ENCODE measurements around the gene SMIM14. TPM values are rescaled to one million over a fixed set of nuclear protein-coding genes. Genes with fewer than 3 reads are reported as not detected.
"Not testable (repeated sequence)": the region's sequence is repeated elsewhere in the genome, so short reads cannot be mapped to it uniquely, and the experiment has no call there.

Gene SMIM14
- 28.8 TPM for polyA plus RNA-seq (2013, experiment 1 of 4)
- 31.8 TPM for polyA plus RNA-seq (2013, experiment 2 of 4)
- polyA plus RNA-seq (2013, experiment 3 of 4) = 32.0 TPM
- 34.7 TPM for polyA plus RNA-seq (2013, experiment 4 of 4)

DNA sequence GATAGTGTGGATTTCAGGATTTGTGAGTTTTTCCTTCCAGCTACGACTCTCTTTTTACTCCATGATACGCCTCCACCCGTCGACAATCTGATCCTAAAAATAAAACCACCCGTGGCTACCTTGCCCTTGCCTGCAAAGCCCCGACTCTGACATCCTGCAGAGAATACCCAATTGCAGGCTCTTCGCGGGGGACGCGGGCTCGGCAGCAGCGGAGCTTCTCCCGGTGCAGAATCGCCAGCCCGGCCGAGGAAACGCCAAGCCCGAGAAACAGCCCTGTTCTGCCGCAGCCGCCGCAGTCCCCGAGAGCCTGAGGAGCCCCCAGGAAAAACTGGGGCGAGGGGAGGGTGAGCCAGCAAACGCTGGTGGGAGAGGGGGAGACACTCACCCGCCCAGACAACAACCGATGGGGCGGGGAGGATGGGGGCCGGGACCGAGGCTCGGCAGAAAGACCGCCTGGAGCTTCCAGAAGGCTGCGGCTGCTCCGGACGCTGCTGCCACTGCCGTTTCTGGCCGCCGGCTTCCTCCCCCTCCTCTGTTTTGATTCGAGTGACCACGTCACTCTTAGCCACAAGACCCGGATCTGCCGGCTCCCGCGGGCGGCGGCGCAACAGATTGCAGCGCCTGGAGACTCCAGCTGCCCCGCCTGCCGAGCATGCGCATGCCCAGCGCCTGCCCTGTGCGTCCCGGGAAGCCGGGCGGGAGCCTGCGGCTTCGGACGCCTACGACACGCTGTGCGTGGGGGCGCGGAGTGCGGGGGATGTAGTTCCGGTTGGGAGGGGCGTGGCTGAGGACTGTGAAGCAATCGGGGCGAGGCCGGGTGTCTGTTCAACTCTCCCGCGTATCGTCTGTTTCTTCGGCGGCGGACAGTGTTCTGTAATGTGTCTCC lies at the start of gene SMIM14:
TSS of gene SMIM14 (minus strand) at position 512 of the 886 bp plus-strand sequence. CDS start 33,720 bp downstream, outside the sequence.
- no peaks in the 10 kb centered on the region for H3K27me3 ChIP-seq (ENCODE audit: control insufficient read depth, insufficient read depth, low read length, poor library complexity, severe bottlenecking)
- 0% methylated on average over 75 of the region's 75 CpGs for WGBS, 2 experiments
- peak within 1 kb of the TSS; percentile 90 for H3K4me3 ChIP-seq (ENCODE audit: insufficient read depth, low read depth, low read length)
- no peaks in the 10 kb centered on the region for H3K36me3 ChIP-seq (ENCODE audit: control insufficient read depth, insufficient read depth, low read length)
- H3K27ac ChIP-seq (ENCODE audit: insufficient read depth, low read depth, low read length, poor library complexity, severe bottlenecking) = peak within 1 kb of the TSS; percentile 97
- H3K4me1 ChIP-seq (ENCODE audit: control insufficient read depth, insufficient read depth, low read length) = peaks cover 11% of the 10 kb centered on the region
- H3K9me3 ChIP-seq (ENCODE audit: control insufficient read depth, low read length) = no peaks in the 10 kb centered on the region

DNA sequence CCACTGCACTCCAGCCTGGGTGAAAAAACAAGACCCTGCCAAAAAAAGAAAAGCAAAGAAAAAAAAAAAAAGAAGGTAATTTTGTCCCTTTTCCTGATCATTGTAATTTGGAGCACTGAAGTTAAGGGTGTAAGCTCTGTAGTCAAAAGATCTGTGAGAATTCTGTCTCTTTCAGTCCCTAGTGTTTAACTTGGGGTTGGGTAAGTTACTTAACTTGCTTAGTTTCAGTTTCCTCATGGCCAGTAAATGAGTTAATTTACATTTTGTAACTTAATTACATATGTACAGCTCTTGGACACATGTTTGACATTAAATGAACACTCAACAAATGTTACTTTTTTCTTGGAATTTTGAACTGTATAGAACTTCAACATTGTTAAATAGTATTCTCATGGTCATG lies 48.3 kb upstream of the SMIM14 start:
- no peak overlapping the region for H3K27ac ChIP-seq (ENCODE audit: insufficient read depth, low read depth, low read length, poor library complexity, severe bottlenecking)
- no peaks in the 10 kb centered on the region for H3K9me3 ChIP-seq (ENCODE audit: control insufficient read depth, low read length)
- H3K4me1 ChIP-seq (ENCODE audit: control insufficient read depth, insufficient read depth, low read length) = no peaks in the 10 kb centered on the region
- H3K36me3 ChIP-seq (ENCODE audit: control insufficient read depth, insufficient read depth, low read length) = no peaks in the 10 kb centered on the region
- H3K4me3 ChIP-seq (ENCODE audit: insufficient read depth, low read depth, low read length) = no peak overlapping the region
- no peaks in the 10 kb centered on the region for H3K27me3 ChIP-seq (ENCODE audit: control insufficient read depth, insufficient read depth, low read length, poor library complexity, severe bottlenecking)

DNA sequence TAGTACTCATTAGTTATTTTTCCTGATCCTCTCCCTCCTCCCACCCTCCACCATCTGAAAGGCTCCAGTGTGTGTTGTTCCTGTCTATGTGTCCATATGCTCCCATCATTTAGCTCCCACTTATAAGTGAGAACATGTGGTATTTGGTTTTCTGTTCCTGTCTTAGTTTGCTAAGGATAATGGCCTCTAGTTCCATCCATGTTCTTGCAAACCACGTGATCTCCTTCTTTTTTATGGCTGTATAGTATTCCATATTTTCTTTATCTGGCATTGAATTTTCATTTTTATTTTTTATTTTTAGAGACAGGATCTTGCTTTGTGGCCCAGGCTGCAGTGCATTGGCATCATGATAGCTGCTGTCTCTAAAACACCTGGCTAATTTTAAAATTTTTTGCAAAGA lies 47.3 kb upstream of the SMIM14 start:
- no CpG with 5 or more reads among the region's 1 CpG for WGBS, 2 experiments
- no peaks in the 10 kb centered on the region for H3K36me3 ChIP-seq (ENCODE audit: control insufficient read depth, insufficient read depth, low read length)
- no peak overlapping the region for H3K27ac ChIP-seq (ENCODE audit: insufficient read depth, low read depth, low read length, poor library complexity, severe bottlenecking)

DNA sequence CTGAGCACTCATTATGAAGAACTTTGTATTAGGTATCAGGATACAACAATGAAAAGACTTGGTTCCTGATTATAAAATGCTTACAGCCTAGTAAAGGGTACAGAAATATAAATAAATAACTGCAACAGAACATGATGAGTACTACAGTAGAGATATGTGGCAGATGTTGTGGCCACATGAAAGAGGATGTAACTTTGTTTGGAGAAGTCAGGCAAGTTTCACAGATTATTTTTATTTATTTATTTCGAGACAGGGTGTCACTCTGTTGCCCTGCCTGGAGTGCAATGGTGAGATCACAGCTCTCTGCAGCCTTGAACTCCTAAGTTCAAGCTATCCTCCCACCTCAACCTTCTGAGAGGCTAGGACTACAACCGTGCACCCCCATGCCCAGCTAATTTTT lies 43.5 kb upstream of the SMIM14 start:
- H3K4me3 ChIP-seq (ENCODE audit: insufficient read depth, low read depth, low read length) = no peak overlapping the region
- H3K9me3 ChIP-seq (ENCODE audit: control insufficient read depth, low read length) = no peaks in the 10 kb centered on the region
- no peaks in the 10 kb centered on the region for H3K4me1 ChIP-seq (ENCODE audit: control insufficient read depth, insufficient read depth, low read length)
- no peak overlapping the region for H3K27ac ChIP-seq (ENCODE audit: insufficient read depth, low read depth, low read length, poor library complexity, severe bottlenecking)
- H3K36me3 ChIP-seq (ENCODE audit: control insufficient read depth, insufficient read depth, low read length) = no peaks in the 10 kb centered on the region
- WGBS, 2 experiments = 81 to 91% methylated on average over 2 of the region's 2 CpGs
- no peaks in the 10 kb centered on the region for H3K27me3 ChIP-seq (ENCODE audit: control insufficient read depth, insufficient read depth, low read length, poor library complexity, severe bottlenecking)

More for the DNA sequence above, 47.3 kb upstream of the SMIM14 start:
- H3K9me3 ChIP-seq (ENCODE audit: control insufficient read depth, low read length) = no peaks in the 10 kb centered on the region
- no peak overlapping the region for H3K4me3 ChIP-seq (ENCODE audit: insufficient read depth, low read depth, low read length)
- H3K27me3 ChIP-seq (ENCODE audit: control insufficient read depth, insufficient read depth, low read length, poor library complexity, severe bottlenecking) = no peaks in the 10 kb centered on the region
- no peaks in the 10 kb centered on the region for H3K4me1 ChIP-seq (ENCODE audit: control insufficient read depth, insufficient read depth, low read length)

DNA sequence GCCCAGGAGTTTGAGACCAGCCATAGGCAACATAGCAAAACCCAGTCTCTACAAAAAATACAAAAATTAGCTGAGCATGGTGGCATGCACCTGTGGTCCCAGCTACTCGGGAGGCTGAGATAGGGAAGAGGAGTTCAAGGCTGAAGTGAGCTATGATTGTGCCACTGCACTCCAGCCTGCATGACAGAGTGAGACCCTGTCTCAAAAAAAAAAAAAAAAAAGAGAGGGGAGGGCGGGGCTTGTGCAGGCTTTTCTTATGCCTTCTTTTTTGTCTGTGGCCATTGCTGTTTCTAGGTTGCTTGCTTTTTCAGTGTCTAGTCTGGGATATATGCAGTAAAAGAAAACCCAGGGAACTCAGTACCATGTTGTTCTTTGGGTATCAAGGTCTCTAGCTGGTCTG lies 42.3 kb upstream of the SMIM14 start:
- H3K36me3 ChIP-seq (ENCODE audit: control insufficient read depth, insufficient read depth, low read length); H3K4me1 ChIP-seq (ENCODE audit: control insufficient read depth, insufficient read depth, low read length); H3K27me3 ChIP-seq (ENCODE audit: control insufficient read depth, insufficient read depth, low read length, poor library complexity, severe bottlenecking); H3K9me3 ChIP-seq (ENCODE audit: control insufficient read depth, low read length); H3K4me3 ChIP-seq (ENCODE audit: insufficient read depth, low read depth, low read length); H3K27ac ChIP-seq (ENCODE audit: insufficient read depth, low read depth, low read length, poor library complexity, severe bottlenecking): not testable (repeated sequence)
- 89 to 93% methylated on average over 2 of the region's 2 CpGs for WGBS, 2 experiments

DNA sequence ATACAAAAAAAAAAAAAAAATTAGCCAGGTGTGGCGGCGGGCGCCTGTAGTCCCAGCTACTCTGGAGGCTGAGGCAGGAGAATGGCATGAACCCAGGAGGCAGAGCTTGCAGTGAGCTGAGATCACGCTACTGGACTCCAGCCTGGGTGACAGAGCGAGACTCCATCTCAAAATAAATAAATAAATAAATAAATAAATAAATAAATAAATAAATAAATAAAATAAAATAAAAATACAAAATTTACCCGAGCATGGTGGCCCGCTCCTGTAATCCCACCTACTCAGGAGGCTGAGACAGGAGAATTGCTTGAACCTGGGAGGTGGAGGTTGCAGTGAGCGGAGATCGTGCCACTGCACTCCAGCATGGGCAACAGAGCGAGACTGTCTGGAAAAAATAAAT lies 37.0 kb upstream of the SMIM14 start:
- H3K36me3 ChIP-seq (ENCODE audit: control insufficient read depth, insufficient read depth, low read length); H3K27ac ChIP-seq (ENCODE audit: insufficient read depth, low read depth, low read length, poor library complexity, severe bottlenecking); H3K27me3 ChIP-seq (ENCODE audit: control insufficient read depth, insufficient read depth, low read length, poor library complexity, severe bottlenecking); H3K4me3 ChIP-seq (ENCODE audit: insufficient read depth, low read depth, low read length); H3K9me3 ChIP-seq (ENCODE audit: control insufficient read depth, low read length); H3K4me1 ChIP-seq (ENCODE audit: control insufficient read depth, insufficient read depth, low read length): not testable (repeated sequence)
- 94% methylated on average over 9 of the region's 10 CpGs for WGBS, 2 experiments

DNA sequence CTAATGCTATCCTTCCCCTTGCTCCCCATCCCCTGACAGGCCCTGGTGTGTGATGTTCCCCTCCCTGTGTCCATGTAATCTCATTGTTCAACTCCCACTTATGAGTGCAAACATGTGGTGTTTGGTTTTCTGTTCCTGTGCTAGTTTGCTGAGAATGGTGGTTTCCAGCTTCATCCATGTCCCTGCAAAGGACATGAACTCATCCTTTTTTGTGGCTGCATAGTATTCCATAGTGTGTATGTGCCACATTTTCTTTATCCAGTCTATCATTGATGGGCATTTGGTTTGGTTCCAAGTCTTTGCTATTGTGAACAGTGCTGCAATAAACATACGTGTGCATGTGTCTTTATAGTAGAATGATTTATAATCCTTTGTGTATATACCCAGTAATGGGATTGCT lies 31.6 kb upstream of the SMIM14 start:
- H3K27ac ChIP-seq (ENCODE audit: insufficient read depth, low read depth, low read length, poor library complexity, severe bottlenecking); H3K4me3 ChIP-seq (ENCODE audit: insufficient read depth, low read depth, low read length); H3K27me3 ChIP-seq (ENCODE audit: control insufficient read depth, insufficient read depth, low read length, poor library complexity, severe bottlenecking); H3K36me3 ChIP-seq (ENCODE audit: control insufficient read depth, insufficient read depth, low read length); H3K9me3 ChIP-seq (ENCODE audit: control insufficient read depth, low read length); H3K4me1 ChIP-seq (ENCODE audit: control insufficient read depth, insufficient read depth, low read length): not testable (repeated sequence)
- no CpG with 5 or more reads among the region's 1 CpG for WGBS, 2 experiments

DNA sequence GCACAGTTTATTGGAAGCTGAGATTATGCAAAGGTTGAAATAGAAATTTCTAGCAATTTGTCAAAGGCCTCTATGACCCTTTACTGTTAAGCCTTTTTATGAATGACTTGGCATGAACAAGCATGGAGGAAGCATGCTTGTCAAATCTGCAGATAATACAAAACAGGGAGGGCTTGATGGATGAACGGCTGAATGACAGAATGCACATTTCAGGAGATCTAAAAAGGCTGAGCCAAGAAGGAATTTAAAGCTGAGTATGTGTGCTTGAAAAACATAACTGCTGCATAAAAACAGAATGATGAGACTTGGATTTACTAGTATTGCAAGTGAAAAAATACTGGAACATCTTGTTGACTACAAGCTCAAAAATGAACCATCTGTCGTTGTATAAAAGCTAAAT lies 30.2 kb upstream of the SMIM14 start:
- Histone ChIP-seq H3K36me3 (ENCODE audit: control insufficient read depth, insufficient read depth, low read length) (no peaks in the 10 kb centered on the region), H3K27ac (ENCODE audit: insufficient read depth, low read depth, low read length, poor library complexity, severe bottlenecking) (no peak overlapping the region), H3K4me1 (ENCODE audit: control insufficient read depth, insufficient read depth, low read length) (no peaks in the 10 kb centered on the region), H3K9me3 (ENCODE audit: control insufficient read depth, low read length) (no peaks in the 10 kb centered on the region), H3K27me3 (ENCODE audit: control insufficient read depth, insufficient read depth, low read length, poor library complexity, severe bottlenecking) (no peaks in the 10 kb centered on the region), H3K4me3 (ENCODE audit: insufficient read depth, low read depth, low read length) (no peak overlapping the region)
- 94 to 97% methylated on average over 2 of the region's 2 CpGs for WGBS, 2 experiments

DNA sequence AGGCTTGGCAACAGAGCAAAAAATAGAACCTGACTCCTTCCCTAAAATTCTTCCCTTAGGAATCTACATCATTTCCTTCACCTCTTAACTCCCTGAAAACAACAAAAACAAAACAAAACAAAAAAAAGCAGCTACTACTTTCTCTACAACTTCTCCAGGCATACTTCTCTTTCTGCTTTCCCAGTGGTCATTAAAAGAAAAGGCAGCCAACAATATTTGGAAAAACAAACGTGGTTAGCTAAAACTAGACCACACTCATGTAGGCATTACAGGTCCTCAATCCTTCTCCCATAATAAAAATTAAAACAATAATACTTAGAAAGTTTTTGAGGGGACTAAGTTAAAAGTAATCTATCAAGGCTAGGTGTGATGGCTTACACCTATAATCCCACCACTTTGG lies 29.0 kb upstream of the SMIM14 start:
- H3K27ac ChIP-seq (ENCODE audit: insufficient read depth, low read depth, low read length, poor library complexity, severe bottlenecking) = no peak overlapping the region
- no peaks in the 10 kb centered on the region for H3K36me3 ChIP-seq (ENCODE audit: control insufficient read depth, insufficient read depth, low read length)
- no peaks in the 10 kb centered on the region for H3K9me3 ChIP-seq (ENCODE audit: control insufficient read depth, low read length)
- H3K27me3 ChIP-seq (ENCODE audit: control insufficient read depth, insufficient read depth, low read length, poor library complexity, severe bottlenecking) = no peaks in the 10 kb centered on the region
- no peak overlapping the region for H3K4me3 ChIP-seq (ENCODE audit: insufficient read depth, low read depth, low read length)
- 83 to 89% methylated on average over 1 of the region's 1 CpG for WGBS, 2 experiments
- H3K4me1 ChIP-seq (ENCODE audit: control insufficient read depth, insufficient read depth, low read length) = no peaks in the 10 kb centered on the region

DNA sequence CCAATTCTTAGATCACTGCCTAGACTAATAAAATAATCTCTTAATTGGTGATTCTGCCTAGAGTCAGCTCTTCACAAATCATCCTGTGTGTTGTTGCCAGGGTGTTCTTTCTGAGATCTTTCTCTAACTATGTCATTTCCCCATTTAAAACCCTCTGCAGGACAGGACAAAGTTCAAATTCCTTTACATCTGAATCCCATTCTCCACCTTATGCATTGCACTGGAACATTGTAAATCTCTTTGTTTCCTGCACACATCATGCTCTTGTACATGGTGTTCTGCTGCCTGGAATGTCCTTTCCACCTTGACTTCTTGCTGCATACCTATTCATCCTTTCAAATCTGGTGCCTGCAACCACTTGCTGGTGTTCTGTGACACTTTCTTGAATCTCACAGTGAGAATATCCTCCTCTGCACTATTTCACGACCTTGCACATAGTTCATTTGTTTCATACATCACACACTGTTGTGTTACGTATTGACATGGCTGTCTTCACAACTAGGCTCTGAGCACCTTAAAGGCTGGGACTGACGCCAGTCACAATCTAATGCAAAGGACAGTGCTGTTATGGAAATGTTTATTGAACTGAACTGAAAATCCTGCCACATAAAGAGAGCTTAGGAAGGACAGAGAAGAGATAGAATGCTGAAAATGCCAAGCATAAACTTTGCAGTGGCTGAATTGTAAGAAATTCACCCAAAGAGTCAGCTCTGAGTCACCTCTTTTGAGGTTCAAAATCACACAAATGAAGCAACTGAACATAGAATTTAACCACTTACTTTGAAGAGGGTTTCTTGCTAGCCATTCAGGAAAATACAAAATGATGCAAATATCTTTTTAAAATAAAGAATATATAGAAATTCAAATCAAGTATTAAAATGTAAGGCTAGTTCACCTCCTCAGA lies 26.4 kb upstream of the SMIM14 start:
- WGBS, 2 experiments = 85 to 89% methylated on average over 3 of the region's 3 CpGs
- H3K4me1 ChIP-seq (ENCODE audit: control insufficient read depth, insufficient read depth, low read length) = no peaks in the 10 kb centered on the region
- no peaks in the 10 kb centered on the region for H3K36me3 ChIP-seq (ENCODE audit: control insufficient read depth, insufficient read depth, low read length)
- no peaks in the 10 kb centered on the region for H3K27me3 ChIP-seq (ENCODE audit: control insufficient read depth, insufficient read depth, low read length, poor library complexity, severe bottlenecking)
- no peak overlapping the region for H3K27ac ChIP-seq (ENCODE audit: insufficient read depth, low read depth, low read length, poor library complexity, severe bottlenecking)
- no peak overlapping the region for H3K4me3 ChIP-seq (ENCODE audit: insufficient read depth, low read depth, low read length)
- no peaks in the 10 kb centered on the region for H3K9me3 ChIP-seq (ENCODE audit: control insufficient read depth, low read length)
